GM21825 (cell line): ENCODE data around the gene ARHGEF7.

Source experiments
- ATAC-seq: cut with Tn5 transposase; IDR thresholded peaks from one replicate; pipeline ENCODE4 v1.9.1; 2021; ENCODE audit warnings: mild to moderate bottlenecking, moderate library complexity; ENCODE audit not compliant: unreplicated experiment

Gene ARHGEF7

DNA sequence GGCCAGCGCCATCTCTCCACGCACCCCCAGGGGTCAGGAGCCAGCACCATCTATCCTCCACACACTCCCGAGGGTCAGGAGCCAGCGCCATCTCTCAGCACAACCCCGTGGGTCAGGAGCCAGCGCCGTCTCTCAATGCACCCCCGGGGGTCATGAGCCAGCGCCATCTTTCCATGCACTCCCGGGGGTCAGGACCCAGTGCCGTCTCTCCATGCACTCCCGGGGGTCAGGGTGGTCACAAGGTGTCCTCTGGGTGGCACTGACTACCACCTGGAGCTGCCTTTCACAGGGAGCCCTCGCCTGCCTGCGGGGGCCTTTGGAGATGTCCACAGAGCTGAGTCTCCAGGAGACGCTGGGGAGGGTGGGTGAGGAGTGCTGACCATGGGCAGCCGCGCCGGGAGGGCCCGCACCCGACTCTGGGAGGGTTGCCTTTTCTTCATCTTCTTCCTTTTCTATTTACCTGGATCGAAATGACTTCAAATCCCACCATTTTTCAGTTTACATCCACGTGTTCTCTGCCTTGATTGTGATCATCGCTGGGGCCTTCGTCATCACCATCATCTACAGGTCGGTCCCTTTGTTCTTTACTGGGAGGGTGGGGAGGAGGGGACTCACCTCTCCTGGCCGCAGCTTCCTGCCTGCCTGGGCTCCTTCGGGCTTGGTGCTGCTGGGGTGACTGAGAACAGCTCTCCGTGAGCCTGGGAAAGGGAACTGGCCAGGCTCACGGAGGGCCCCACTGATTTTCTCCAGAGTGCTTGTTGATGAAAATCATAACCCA lies 224.4 kb downstream of the ARHGEF7 start:
- no peak for ATAC-seq

- no peak for ATAC-seq
Observed at GRCh38 chr13:111341886-111342285, 226.8 kb downstream of the ARHGEF7 start.

GRCh38 chr13:111342721-111343120 lies 227.6 kb downstream of the ARHGEF7 start:
- ATAC-seq: no peak

- ATAC-seq: no peak
Observed at GRCh38 chr13:111343186-111343805, 228.2 kb downstream of the ARHGEF7 start.

GRCh38 chr13:111344471-111345191 lies 229.5 kb downstream of the ARHGEF7 start:
- ATAC-seq: no peak

DNA sequence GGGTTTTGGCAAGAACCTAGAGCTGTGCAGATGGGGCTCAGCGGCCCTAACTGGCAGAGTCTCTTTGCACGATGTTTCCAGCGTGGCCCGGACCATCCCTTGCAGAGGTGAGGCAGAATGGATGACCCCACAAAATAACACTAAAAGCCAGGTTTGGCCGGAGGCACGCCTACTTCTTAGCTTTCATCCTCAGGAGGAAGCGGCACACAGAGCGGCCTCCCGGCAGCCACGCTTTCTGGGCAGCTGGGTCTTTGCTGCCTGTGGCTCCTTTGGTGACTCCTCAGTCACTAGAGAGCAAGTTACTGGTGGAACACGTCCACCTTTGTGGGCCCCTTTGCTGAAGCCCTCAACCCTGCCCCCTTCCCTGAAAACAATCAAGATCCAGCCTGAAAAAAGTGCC lies 230.6 kb downstream of the ARHGEF7 start:
- no peak for ATAC-seq

DNA sequence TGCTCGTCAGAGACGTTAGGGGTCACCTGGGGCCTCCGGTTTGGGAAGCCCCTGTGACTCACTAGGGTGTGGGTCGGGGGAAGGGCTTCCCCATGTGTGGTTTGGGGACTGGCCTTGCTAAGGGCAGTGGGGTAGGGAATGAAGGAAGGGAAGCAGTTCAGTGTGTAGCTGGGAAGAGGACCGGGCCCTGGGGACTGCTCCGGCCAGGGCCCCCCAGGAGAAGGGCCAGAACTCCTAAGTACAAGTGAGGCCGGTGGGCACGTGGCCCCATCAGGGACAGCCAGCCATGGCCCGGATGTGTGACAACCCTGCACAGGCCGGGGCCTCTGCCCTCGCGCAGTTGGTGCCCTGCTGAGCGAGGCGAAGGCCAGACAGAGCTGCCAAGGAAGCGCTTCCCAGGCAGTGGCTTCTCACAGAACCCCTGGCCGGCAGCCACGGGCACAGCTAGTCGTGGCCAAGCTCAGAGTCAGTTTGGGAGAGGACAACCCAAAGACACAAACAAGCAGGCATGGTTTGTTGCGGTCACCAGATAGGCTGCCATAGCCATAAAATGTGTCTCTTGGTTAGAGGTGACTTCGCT lies 231.1 kb downstream of the ARHGEF7 start:
- ATAC-seq: no peak

DNA sequence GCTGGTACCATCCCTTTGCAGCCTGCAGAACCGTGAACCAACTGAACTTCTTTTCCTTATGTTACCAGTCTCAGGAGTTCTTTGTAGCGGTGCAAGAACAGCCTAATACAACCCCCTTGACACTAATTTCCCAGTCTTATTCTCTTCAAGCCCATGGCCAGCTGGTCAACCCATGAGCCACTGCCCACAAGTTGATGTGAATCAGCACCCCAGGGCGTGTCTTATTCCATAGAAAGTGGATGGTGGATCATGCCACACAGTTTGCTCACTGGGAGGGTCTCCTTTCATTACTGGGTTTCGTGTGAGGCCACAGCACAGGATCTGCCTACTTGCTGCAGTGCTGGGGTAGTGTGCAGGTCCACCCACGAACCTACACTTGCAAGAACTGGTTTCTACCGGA lies 232.3 kb downstream of the ARHGEF7 start:
- ATAC-seq: no peak

- ATAC-seq: no peak
Observed at GRCh38 chr13:111353508-111353907, 238.4 kb downstream of the ARHGEF7 start.

DNA sequence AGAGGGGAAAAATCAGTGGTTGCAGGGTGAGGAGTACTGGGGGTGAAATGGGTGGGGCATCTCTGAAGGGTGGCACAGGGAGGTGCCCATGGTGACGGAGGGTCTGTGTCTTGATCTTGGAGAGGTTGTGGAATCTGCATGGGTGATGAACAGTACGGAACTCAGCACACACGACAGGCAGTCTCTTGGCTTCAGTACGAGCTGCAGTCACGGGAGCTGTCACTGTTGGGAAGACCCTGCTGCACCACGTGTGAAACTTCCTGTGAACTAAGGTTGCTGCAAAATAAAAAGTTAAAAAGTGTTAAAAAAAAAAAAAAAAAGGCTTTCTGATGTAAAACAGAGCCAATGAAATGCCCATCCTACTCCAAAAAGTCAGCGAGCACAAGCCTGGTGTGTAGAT lies 239.7 kb downstream of the ARHGEF7 start:
- ATAC-seq: no peak
